Epithelial cell of prostate (primary cell): ENCODE data around the gene PLEKHM1.
A peak's percentile ranks its signal among the peaks of the same experiment; 100 is the strongest.

Experiments used
- DNase-seq: peaks from one replicate; pipeline ENCODE4 v3.0.0-alpha.2; 2011; ENCODE audit warnings: low read depth, low spot score
- H3K27ac ChIP-seq: fragments of 450-650 bp; 2 replicates; pipeline ENCODE4 v1.5.1; 2017; ENCODE audit warnings: mild to moderate bottlenecking

The PLEKHM1 gene

GRCh38 chr17:45429339-45430005, 61.0 kb downstream of the PLEKHM1 start:
- DNase-seq: no peak

DNA sequence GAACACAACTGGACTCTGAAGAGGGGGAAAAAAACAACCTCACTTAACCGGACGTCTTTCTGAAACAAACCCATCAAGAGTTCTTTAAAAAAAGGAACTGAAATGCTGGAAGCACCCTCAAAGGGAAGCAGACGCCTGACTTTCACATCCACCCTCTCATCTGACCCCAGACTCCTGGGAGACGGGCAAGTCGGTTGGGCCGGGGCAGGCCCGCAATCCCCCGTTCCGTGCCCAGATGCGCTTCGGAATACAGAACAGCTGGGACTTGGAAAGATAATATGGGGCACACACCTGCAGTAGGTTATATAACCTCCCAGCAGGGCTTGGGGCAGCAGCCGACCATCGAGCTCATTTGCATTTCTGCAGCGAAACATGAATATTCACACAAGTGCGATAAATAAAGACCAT, 61.6 kb downstream of the PLEKHM1 start:
- no peak for DNase-seq
- H3K27ac ChIP-seq: no peak overlapping the region

More at GRCh38 chr17:45429339-45430005, 61.0 kb downstream of the PLEKHM1 start:
- no peak overlapping the region for H3K27ac ChIP-seq

- DNase-seq: no peak
- H3K27ac ChIP-seq: peak overlapping the region; percentile 6
These were observed 62.4 kb downstream of the PLEKHM1 start for GRCh38 chr17:45428050-45428617.

DNA sequence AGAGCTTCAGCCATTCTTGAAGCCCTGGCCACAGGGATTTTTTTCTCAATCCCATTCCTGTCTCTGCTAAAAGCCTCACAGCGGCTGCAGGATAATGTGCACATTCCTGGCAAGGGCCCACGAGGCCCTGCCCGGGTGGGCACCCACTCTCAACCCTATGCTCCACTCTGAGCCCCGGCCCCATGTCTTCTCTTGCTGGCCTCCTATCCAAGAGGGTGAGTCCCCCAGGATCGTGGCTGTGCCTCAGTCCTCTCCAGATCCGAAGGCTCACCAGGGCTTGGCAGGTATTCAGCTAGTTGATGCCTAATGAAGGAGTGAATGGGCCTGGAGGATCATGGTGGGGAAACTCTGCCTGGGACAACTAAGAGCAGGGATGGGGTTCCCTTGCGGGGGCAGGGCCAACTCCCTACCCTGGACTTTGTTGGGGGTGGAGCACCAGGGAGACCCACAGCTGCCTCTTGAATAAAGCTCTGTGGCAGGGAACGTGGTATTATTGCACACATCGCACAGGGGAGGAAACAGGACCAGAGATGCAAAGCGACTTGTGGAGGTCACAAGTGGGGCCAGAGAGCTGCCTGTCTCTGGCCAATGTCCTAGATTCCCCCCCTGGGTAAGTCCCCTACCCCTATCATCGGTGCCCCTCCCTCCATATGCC, 63.2 kb downstream of the PLEKHM1 start:
- peak overlapping the region; percentile 6 for H3K27ac ChIP-seq

GRCh38 chr17:45426561-45426960, 64.0 kb downstream of the PLEKHM1 start:
- no peak for DNase-seq
- peak overlapping the region; percentile 56 for H3K27ac ChIP-seq

More for the DNA sequence above, 63.2 kb downstream of the PLEKHM1 start:
- DNase-seq: no peak

- peak overlapping the region; percentile 56 for H3K27ac ChIP-seq
- no peak for DNase-seq
These were observed 64.5 kb downstream of the PLEKHM1 start for GRCh38 chr17:45425984-45426413.

- H3K27ac ChIP-seq: peak overlapping the region; percentile 56
- peak; percentile 56 for DNase-seq
These were observed 65.2 kb downstream of the PLEKHM1 start for GRCh38 chr17:45425125-45425983.

DNA sequence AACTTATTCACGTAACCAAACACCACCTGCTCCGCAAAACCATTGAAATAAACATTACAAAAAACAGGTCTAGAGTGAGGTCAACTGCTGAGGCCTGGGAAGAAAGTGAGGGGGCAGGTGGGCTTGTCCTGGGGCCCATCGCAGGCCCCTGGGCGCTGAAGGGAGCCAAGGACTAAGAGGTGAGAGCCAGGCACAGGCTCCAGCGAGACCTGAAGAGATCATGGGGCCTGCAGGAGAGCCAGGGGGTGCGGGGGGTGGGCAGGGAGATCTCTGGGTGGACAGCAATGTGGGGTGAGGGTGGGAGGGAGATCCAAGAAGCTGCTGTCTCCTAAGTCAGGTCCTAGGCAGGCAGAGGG, 65.8 kb downstream of the PLEKHM1 start:
- H3K27ac ChIP-seq: peak overlapping the region; percentile 56
- no peak for DNase-seq

GRCh38 chr17:45423975-45424335, 66.6 kb downstream of the PLEKHM1 start:
- H3K27ac ChIP-seq: no peak overlapping the region
- no peak for DNase-seq

GRCh38 chr17:45423304-45423974, 67.1 kb downstream of the PLEKHM1 start:
- no peak overlapping the region for H3K27ac ChIP-seq
- no peak for DNase-seq

DNA sequence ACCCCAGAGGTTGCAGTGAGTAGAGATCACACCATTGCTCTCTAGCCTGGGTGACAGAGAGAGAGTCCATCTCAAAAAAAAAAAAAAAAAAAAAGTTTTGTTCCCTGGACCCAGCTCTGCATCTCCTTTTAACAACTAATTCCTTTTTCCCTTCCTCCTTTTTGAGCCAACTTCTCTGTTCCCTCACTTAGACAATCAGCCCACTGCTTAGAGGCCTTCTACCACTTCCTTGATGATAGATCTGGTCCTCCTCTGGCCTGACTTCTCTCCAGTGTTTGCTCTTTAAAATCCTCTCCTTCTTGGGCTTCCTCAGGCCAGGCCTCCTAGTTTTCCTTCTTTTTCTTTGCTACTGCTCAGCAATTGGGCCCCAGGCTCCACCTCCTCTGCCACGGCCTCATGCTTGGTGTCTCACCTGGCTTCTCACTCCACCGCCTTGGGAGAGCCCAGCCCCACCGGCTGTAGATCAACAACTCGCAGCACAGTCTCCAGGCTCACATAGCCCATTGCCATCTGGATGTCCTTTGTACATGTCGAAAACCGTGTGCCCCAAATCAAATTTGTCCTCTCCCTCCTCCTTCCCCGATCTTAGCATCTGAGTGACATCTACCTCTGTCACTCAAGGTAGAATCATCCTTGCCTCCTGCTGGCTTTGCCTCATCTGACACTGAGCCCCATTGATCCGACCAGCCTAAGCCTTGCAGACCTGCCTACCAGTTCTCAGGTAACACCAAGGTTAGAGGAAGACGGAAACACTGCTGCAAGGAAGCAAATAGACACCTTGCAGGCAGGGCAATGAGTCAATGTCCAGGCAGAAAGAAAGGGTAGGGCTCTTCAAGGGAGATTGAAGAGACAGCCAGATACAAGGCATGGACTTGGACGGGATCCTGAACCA, 75.3 kb downstream of the PLEKHM1 start:
- peak overlapping the region; percentile 52 for H3K27ac ChIP-seq
- DNase-seq: no peak

DNA sequence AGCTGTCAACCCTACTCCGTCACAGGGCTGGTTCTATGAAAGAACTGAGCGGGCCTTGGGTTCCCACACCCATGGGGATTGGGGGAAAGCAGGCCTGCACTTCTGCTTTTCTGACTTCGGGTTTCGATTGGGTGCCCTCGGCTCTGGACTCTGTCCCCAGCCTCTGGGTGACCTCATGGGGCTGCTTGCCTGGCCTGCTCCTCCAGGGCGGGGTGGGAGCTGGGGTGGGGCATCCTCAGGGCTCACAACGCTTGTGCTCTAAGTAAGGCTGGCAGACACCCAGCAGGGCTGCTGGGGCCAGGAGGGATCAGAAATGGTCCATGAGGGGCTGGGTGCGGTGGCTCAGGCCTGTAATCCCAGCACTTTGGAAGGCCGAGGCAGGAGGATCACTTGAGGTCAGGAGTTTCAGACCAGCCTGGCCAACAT, 77.0 kb downstream of the PLEKHM1 start:
- DNase-seq: no peak
- peak overlapping the region; percentile 68 for H3K27ac ChIP-seq

DNA sequence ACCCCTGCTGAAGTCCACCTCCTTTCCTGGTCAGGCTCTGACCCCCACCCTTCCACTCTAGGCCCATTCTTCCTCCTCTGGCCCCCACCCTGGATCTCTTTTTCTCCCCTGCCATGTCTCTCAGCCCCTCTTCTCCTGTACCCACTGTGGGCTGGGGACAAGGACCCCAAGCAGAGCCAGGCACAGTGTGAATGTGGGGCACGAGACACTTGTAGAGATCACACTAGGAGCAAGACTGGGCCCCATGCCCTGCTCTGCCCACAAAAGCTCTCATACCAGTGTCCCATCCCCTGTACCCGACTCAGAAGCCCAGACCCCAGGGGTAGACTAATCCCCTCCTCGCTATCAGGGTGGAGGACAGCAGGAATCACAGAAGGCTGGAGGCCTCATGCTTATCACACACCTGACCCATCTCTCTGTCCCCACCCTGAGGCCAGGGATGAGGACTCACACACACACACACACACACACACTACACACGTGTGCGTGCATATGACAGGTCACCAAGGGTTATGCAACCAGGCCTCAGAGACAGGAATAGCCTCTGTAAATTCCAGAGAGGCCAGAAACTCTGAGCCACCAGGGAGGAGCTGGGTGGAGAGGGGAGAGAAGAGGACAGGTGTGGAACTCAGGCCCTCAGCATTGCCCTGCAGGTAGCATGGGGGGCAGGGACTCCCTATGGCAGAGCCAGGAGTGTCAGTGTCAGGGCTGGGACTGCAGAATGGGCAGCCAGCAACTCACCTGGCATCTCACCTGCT, 79.0 kb downstream of the PLEKHM1 start:
- DNase-seq: no peak

DNA sequence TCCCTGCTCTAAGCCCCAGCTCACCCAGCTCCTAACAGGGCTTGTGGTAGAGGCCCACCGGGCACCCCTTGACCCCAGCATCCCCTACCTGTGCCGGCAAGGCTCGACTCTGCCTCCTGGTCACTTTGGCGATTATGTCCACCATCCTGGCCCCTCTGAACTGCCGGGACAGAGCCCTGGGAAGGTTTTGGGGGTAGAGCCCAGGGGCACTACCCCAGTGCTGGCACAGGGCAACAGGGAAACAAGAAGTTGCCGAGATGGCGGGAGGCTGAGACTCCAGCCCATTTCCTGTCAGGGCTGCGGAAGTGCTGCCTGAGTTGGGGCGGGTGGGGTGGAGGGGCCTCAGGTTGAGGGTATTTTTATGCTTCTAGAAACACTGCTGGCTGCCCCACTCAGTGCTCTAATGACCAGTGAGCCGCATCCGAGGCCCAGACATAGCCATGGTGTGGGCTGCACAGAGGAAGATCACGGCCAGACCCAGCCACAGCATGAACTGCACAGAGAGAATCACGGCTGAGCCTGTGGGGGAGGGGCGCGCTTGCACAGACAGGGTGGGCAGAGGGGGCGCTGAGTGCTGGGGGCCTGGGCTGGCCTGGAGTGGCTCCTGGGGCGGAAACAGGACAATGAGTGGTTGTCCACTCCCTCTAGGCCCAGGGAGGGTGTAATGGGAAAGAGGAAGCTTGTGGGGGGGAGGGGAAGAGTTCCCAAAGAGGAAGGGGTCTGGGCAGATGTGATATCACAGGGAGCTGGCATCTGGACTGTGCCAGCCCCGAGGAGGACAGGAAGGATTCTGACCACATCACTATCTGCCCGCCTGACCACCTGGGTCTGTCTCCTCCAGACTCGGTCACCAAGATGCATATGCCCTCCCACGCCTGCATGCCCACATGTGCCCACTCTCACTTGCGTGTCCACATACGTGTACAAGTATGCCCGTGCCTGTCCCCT, 80.1 kb downstream of the PLEKHM1 start:
- H3K27ac ChIP-seq: no peak overlapping the region
- DNase-seq: no peak

More for the DNA sequence above, 79.0 kb downstream of the PLEKHM1 start:
- peak overlapping the region; percentile 68 for H3K27ac ChIP-seq

DNA sequence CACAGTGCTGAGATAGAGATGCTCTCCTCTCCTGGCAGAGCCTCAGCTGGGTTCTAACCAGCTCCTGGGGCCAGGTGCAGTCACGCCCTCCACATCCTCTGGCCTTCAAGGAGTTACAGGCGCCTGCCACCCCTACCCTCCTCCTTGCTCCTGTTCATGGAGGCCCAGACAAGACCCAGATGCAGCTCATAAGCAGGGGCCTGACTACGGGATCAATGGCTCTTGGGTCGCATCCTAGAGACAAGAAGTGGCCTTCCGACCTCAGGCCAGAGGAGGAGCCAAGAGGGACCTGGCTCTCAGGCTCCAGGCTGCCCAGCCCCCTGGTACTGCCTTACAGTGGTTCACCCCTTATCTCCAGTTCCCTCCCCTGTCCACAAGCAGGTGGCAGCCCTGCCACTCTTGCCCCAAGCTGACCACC, 80.9 kb downstream of the PLEKHM1 start:
- H3K27ac ChIP-seq: no peak overlapping the region
- no peak for DNase-seq

DNA sequence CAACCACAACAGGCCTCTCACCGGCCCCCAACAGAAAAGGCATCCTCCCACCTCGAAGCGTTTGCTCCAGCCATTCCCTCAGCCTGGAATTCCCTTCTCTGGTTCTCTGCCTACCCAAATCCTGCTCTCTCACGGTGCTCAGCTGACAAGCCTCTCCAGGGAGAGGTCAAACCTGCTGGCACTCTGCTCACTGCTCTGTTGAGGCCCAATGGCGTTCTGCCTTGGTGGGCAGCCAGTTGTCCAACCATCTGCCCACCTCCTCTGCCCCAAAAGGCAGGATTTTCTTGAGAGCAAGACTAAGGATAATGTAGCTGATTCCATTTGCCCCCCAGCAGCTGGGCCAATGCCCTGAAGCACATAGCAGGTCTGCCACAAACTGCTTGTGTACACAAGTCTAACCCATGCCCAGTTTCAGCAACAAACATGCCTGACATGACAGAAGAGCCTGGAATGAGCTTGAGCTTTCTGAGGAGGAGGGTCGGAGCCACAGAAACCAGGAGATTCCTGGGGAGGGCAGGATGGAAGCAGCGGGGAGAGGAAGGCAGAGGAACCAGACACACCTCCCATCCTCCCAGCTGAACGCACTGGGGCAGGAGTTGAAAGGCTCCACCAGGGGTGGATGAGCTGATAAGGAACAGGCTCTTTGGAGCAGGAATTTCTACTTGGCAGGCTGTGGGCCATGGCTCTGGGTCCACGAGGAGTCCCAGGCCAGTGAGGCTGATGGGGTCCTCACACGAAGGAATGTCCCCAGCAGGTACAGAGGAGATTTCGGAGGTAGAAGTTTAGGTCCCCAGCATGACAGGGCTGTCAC, 81.7 kb downstream of the PLEKHM1 start:
- DNase-seq: no peak
- no peak overlapping the region for H3K27ac ChIP-seq

DNA sequence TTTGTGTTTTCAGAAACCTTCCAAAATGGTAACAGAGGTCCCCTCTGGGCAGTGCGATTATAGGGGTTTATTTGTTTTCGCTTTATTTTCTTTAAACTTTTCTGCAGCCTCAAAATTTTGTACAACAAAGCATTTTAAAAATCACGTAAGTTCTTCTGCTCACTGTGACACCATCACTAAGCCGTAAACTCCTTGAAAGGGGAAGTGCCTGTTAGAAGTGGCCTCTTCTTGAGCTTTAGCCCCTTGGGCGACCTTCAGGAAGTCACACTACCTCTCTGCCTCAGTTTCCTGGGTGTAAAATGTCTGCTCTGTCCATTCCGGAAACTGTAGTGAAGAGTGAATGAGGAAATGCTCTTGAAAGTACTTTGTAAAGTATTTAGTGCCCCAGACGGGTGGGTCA, 84.4 kb downstream of the PLEKHM1 start:
- no peak overlapping the region for H3K27ac ChIP-seq

More for the DNA sequence above, 84.4 kb downstream of the PLEKHM1 start:
- DNase-seq: no peak
